K562 (cell line): ENCODE data around the gene TMEM132D. TPM values are rescaled to one million over a fixed set of nuclear protein-coding genes. Genes with fewer than 3 reads are reported as not detected.

Experiments
- ATAC-seq: fragments of 200-7000 bp; cut with Tn5 transposase; 3 replicates; pipeline ENCODE4 v1.9.1; 2020; ENCODE audit warnings: moderate library complexity
- BruUV-seq: library from RNA; stranded (reverse); fragments of 400-500 nt; replicated peaks from 2 replicates; lab custom pipeline; 2021; lab: Mats Ljungman, UMichigan
- CTCF ChIA-PET: fragments of 300-600 bp; formaldehyde crosslinking; extraction: SDS; loops from one replicate; lab custom pipeline; 2021; ENCODE audit warnings: low intra/inter-chr PET ratio; lab: Yijun Ruan, JAX
- POLR2A ChIA-PET: fragments of 300-600, 350-650 bp; sonication (Branson Sonifier 250); formaldehyde crosslinking; extraction: SDS; loops from one replicate; lab custom pipeline; 2021; ENCODE audit warnings: antibody characterized with exemption, inconsistent platforms; lab: Yijun Ruan, JAX
- DNase-seq, 4 experiments: peaks; one replicate each; pipeline versions ENCODE4 v3.0.0 to v3.0.0-alpha.2; 2011 to 2018; ENCODE audit warnings: low spot score in 3 of 4, mixed read lengths in 3 of 4; ENCODE audit errors: extremely low read depth in 1 of 4
- FAIRE-seq: peaks from 2 replicates; lab custom pipeline; 2011; peaks lifted over from hg19 to GRCh38; lab: Jason Lieb, UNC
- H2AFZ ChIP-seq: 2 replicates; pipeline ENCODE4 v1.6.0; 2011; ENCODE audit warnings: low read depth, low read length, control low read depth, inconsistent platforms
- H3K27ac ChIP-seq: fragments of 200-600 bp; 3 replicates; pipeline ENCODE4 v1.8.0; 2011; ENCODE audit warnings: low read depth, mild to moderate bottlenecking, control low read depth, inconsistent platforms, low read length, moderate library complexity, mixed read lengths; ENCODE audit errors: extremely low read depth
- H3K27me3 ChIP-seq, 2 experiments: fragments of 300-600 bp in 1 of 2; 2 replicates in 1 of 2; 3 replicates in 1 of 2; pipeline versions ENCODE4 v1.6.0 to v1.8.0; 2011; ENCODE audit warnings: inconsistent platforms in 2 of 2, low read length in 2 of 2, mild to moderate bottlenecking in 1 of 2, mixed read lengths in 1 of 2, moderate library complexity in 1 of 2; ENCODE audit not compliant: control insufficient read depth in 2 of 2, insufficient read depth in 2 of 2
- H3K36me3 ChIP-seq: fragments of 300-600 bp; 3 replicates; pipeline ENCODE4 v1.8.0; 2011; ENCODE audit warnings: mild to moderate bottlenecking, low read length, inconsistent platforms; ENCODE audit not compliant: control insufficient read depth, insufficient read depth
- H3K4me1 ChIP-seq, 2 experiments: fragments of 200-600 bp in 1 of 2; replicated peaks in 1 of 2; 2 replicates in 1 of 2; 3 replicates in 1 of 2; pipeline versions ENCODE4 v1.5.1 to v1.8.0; 2011; ENCODE audit warnings: inconsistent platforms in 2 of 2, low read length in 2 of 2, mild to moderate bottlenecking in 1 of 2, mixed read lengths in 1 of 2, moderate library complexity in 1 of 2; ENCODE audit not compliant: control insufficient read depth in 2 of 2, insufficient read depth in 2 of 2
- H3K4me2 ChIP-seq: 2 replicates; pipeline ENCODE4 v1.6.1; 2011; ENCODE audit warnings: low read length, control low read depth, inconsistent platforms, mixed read lengths; ENCODE audit not compliant: insufficient read depth
- H3K4me3 ChIP-seq: fragments of 200-600 bp; sonication (generic), shearing (Covaris generic); 2 replicates; pipeline ENCODE4 v1.5.1; 2016; ENCODE audit warnings: control low read depth, inconsistent platforms
- H3K79me2 ChIP-seq: fragments of 200-600 bp; 3 replicates; pipeline ENCODE4 v1.8.0; 2011; ENCODE audit warnings: low read length, inconsistent platforms; ENCODE audit not compliant: control insufficient read depth, insufficient read depth
- H3K9ac ChIP-seq, 2 experiments: 2 replicates each; pipeline versions ENCODE4 v1.6.0 to v1.6.1; 2011; ENCODE audit warnings: low read depth in 2 of 2, low read length in 2 of 2, control low read depth in 1 of 2, inconsistent platforms in 1 of 2, mild to moderate bottlenecking in 1 of 2, mixed read lengths in 1 of 2; ENCODE audit not compliant: insufficient read depth in 1 of 2
- H3K9me1 ChIP-seq: one replicate; pipeline ENCODE4 v1.6.0; 2011; ENCODE audit warnings: inconsistent platforms, mild to moderate bottlenecking, low read length, moderate library complexity; ENCODE audit not compliant: control insufficient read depth, insufficient read depth
- H3K9me3 ChIP-seq: replicated peaks from 2 replicates; pipeline ENCODE4 v1.5.1; 2011; ENCODE audit warnings: low read depth, low read length, inconsistent platforms; ENCODE audit not compliant: control insufficient read depth, insufficient read depth
- H4K20me1 ChIP-seq: replicated peaks from 2 replicates; pipeline ENCODE4 v1.6.1; 2011; ENCODE audit warnings: low read length, inconsistent platforms, mixed read lengths; ENCODE audit not compliant: control insufficient read depth, insufficient read depth
- CBX2 ChIP-seq: fragments of 200-600 bp; sonication (generic); IDR thresholded peaks from one replicate; pipeline ENCODE4 v1.6.1; 2012; ENCODE audit warnings: mild to moderate bottlenecking, low read length, inconsistent platforms; ENCODE audit not compliant: insufficient read depth, poor library complexity, severe bottlenecking
- CREB3 ChIP-seq: fragments of 450-650 bp; conservative IDR thresholded peaks from 2 replicates; pipeline ENCODE4 v1.6.1; 2016; ENCODE audit warnings: missing genetic modification characterization, low read depth, mild to moderate bottlenecking, missing compliant biosample characterization, moderate library complexity
- EHMT2 ChIP-seq: fragments of 450-650 bp; IDR thresholded peaks from 2 replicates; pipeline ENCODE4 v1.6.1; 2018; ENCODE audit warnings: antibody characterized with exemption
- ETV5 ChIP-seq: sonication (generic); formaldehyde crosslinking; IDR thresholded peaks from 2 replicates; pipeline ENCODE4 v1.4.0; 2020; ENCODE audit warnings: low read depth, mild to moderate bottlenecking, missing genetic modification reagents
- GABPB2 ChIP-seq: fragments of 250-450 bp; sonication (Bioruptor Pico); conservative IDR thresholded peaks from 2 replicates; pipeline ENCODE4 v1.5.1; 2021; ENCODE audit warnings: mild to moderate bottlenecking
- HMGXB4 ChIP-seq: sonication (generic); formaldehyde crosslinking; IDR thresholded peaks from 2 replicates; pipeline ENCODE4 v1.8.1; 2023; ENCODE audit warnings: mild to moderate bottlenecking, missing genetic modification reagents
- HNRNPLL ChIP-seq: fragments of 200-400 bp; formaldehyde crosslinking; IDR thresholded peaks from 2 replicates; pipeline ENCODE4 v1.6.1; 2017; ENCODE audit warnings: low read length, low read depth, mild to moderate bottlenecking; ENCODE audit not compliant: poor library complexity, severe bottlenecking
- JUN ChIP-seq, 2 experiments: sonication (generic) in 1 of 2; formaldehyde crosslinking in 1 of 2; IDR thresholded peaks; 2 replicates each; pipeline versions ENCODE4 v1.6.1 to v1.8.0; 2012 to 2022; ENCODE audit warnings: borderline replicate concordance in 2 of 2, mild to moderate bottlenecking in 2 of 2, improper control_type of control experiment in 1 of 2, low read depth in 1 of 2, low read length in 1 of 2, missing genetic modification reagents in 1 of 2
- MCM3 ChIP-seq: fragments of 450-650 bp; IDR thresholded peaks from 2 replicates; pipeline ENCODE4 v1.6.1; 2016
- ZNF408 ChIP-seq: fragments of 250-450 bp; sonication (Bioruptor Pico); IDR thresholded peaks from 2 replicates; pipeline ENCODE4 v1.4.0; 2020; ENCODE audit warnings: low read depth, mild to moderate bottlenecking, moderate library complexity
- ZNF57 ChIP-seq: fragments of 450-650 bp; formaldehyde crosslinking; IDR thresholded peaks from 2 replicates; pipeline ENCODE4 v1.4.0; 2020; ENCODE audit warnings: mild to moderate bottlenecking, moderate library complexity
- WGBS: fragments of 100-300 bp; shearing (Covaris generic); methylation state at CpG from one replicate; pipeline ENCODE4 v1.1.6; 2016; ENCODE audit warnings: low coverage, mixed read lengths; ENCODE audit not compliant: insufficient coverage; ENCODE audit errors: missing lambda C conversion rate; 5-methylcytosine and 5-hydroxymethylcytosine counted together
- in situ Hi-C: fragments of 300-500 bp; cut with MboI; formaldehyde crosslinking; loops from 4 replicates; pipeline ENCODE4 v1.15.0; 2018; ENCODE audit warnings: inconsistent platforms, mixed read lengths
- intact Hi-C: fragments of 100-400 bp; cut with micrococcal nuclease; formaldehyde crosslinking; loops from 2 replicates; pipeline ENCODE4 v1.14.2; 2022
- polyA plus RNA-seq, 8 experiments: library from polyadenylated mRNA; depleted of rRNA in 4 of 8; stranded (reverse) in 5 of 8; unstranded in 3 of 8; fragments of >200 nt; fragmentation: Nextera tagmentation in 2 of 8; fragmentation: Illumina TruSeq in 1 of 8; extraction: Ambion mirVana in 2 of 8; extraction: Trizol in 1 of 8; gene quantifications; 2 replicates each; pipeline versions ENCODE4 v1.2.1 to v1.2.3, GENCODE V29; 2011 to 2014; ENCODE audit warnings: inconsistent platforms in 1 of 8, missing spikeins in 1 of 8
- total RNA-seq, 7 experiments: library from RNA; depleted of rRNA in 6 of 7; stranded (reverse); fragments of >200 nt in 6 of 7; fragmentation: Illumina TruSeq in 2 of 7; extraction: Trizol in 2 of 7; gene quantifications; 2 replicates each; pipeline versions ENCODE4 v1.2.1 to v1.2.3, GENCODE V29; 2011 to 2021; ENCODE audit warnings: low replicate concordance in 1 of 7
- TF ChIP-seq, protein P1 (sequence below): fragments of 250-450 bp; sonication (Bioruptor Pico); IDR thresholded peaks from 2 replicates; pipeline ENCODE4 v1.8.0; 2022; ENCODE audit warnings: moderate library complexity, mild to moderate bottlenecking, inconsistent platforms
- TF ChIP-seq, protein P2 (sequence below): fragments of 150-350 bp; conservative IDR thresholded peaks from 2 replicates; pipeline ENCODE4 v1.6.1; 2014; ENCODE audit warnings: low read length

TMEM132D gene
- total and polyA plus RNA-seq, 9 of the 15 experiments (the other 6 are each of a cell fraction or from before 2014, with no cell fraction given) = not detected

- FAIRE-seq (no peak), DNase-seq (no peak), ATAC-seq (no peak)
- WGBS = 11% methylated on average over 6 of the region's 6 CpGs
- peaks cover 0 to 6% of the 10 kb centered on the region in 2 experiments; a peak in 1 of 5 replicates for H3K27me3 ChIP-seq
- ChIA-PET POLR2A (no interaction called here), CTCF (no interaction called here)
- H3K79me2 ChIP-seq = no peaks in the 10 kb centered on the region
- intact Hi-C loops = no loop called here
- TF ChIP-seq JUN (IDR thresholded peaks at IDR 0.05; ENCODE audit: borderline replicate concordance, low read depth, low read length) (no peak), JUN (CRISPR knock-in tag; IDR thresholded peaks at IDR 0.05; ENCODE audit: borderline replicate concordance) (no peak), MCM3 (no peak), CBX2 (no peak), GABPB2 (CRISPR knock-in tag) (no peak), ETV5 (no peak), HMGXB4 (CRISPR knock-in tag) (no peak), HNRNPLL (no peak), EHMT2 (no peak), ZNF408 (CRISPR knock-in tag) (no peak), ZNF57 (no peak), CREB3 (tag) (no peak)
- TF ChIP-seq, protein P1, sequence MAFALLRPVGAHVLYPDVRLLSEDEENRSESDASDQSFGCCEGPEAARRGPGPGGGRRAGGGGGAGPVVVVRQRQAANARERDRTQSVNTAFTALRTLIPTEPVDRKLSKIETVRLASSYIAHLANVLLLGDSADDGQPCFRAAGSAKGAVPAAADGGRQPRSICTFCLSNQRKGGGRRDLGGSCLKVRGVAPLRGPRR (CRISPR knock-in tag) = no peak
- TF ChIP-seq, protein P2, sequence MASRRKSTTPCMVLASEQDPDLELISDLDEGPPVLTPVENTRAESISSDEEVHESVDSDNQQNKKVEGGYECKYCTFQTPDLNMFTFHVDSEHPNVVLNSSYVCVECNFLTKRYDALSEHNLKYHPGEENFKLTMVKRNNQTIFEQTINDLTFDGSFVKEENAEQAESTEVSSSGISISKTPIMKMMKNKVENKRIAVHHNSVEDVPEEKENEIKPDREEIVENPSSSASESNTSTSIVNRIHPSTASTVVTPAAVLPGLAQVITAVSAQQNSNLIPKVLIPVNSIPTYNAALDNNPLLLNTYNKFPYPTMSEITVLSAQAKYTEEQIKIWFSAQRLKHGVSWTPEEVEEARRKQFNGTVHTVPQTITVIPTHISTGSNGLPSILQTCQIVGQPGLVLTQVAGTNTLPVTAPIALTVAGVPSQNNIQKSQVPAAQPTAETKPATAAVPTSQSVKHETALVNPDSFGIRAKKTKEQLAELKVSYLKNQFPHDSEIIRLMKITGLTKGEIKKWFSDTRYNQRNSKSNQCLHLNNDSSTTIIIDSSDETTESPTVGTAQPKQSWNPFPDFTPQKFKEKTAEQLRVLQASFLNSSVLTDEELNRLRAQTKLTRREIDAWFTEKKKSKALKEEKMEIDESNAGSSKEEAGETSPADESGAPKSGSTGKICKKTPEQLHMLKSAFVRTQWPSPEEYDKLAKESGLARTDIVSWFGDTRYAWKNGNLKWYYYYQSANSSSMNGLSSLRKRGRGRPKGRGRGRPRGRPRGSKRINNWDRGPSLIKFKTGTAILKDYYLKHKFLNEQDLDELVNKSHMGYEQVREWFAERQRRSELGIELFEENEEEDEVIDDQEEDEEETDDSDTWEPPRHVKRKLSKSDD = no peak
- no peaks in the 10 kb centered on the region for H4K20me1 ChIP-seq
- H3K4me2 ChIP-seq = no peak overlapping the region
- H3K9ac ChIP-seq = no peak overlapping the region
- no peaks in the 10 kb centered on the region for H3K9me1 ChIP-seq
- no peaks in the 10 kb centered on the region for H3K4me1 ChIP-seq
- H2AFZ ChIP-seq = no peak overlapping the region
- no TSS peak for BruUV-seq
- H3K27ac ChIP-seq = no peak overlapping the region
- no peaks in the 10 kb centered on the region for H3K36me3 ChIP-seq
- H3K4me3 ChIP-seq = no peak overlapping the region
- H3K9me3 ChIP-seq = no peaks in the 10 kb centered on the region
- in situ Hi-C loops = no loop called here
Observed at GRCh38 chr12:129670256-129670920, 233.4 kb downstream of the TMEM132D start.
